Forelimb muscle (tissue), 1 donor: ENCODE data around the gene TNFSF10. TPM values are rescaled to one million over a fixed set of nuclear protein-coding genes. Genes with fewer than 3 reads are reported as not detected.
A peak's percentile ranks its signal among the peaks of the same experiment; 100 is the strongest.

Experiments used
- DNase-seq: peaks from one replicate; pipeline ENCODE4 v3.0.0-alpha.2; 2013; ENCODE audit warnings: low read depth
- polyA plus RNA-seq: library from polyadenylated mRNA; unstranded; fragments of 120-200 nt; gene quantifications from one replicate; pipeline ENCODE4 v1.2.1, GENCODE V29; 2013; ENCODE audit not compliant: insufficient read length

Gene TNFSF10
- polyA plus RNA-seq, 1 donor: 9.4 TPM

DNA sequence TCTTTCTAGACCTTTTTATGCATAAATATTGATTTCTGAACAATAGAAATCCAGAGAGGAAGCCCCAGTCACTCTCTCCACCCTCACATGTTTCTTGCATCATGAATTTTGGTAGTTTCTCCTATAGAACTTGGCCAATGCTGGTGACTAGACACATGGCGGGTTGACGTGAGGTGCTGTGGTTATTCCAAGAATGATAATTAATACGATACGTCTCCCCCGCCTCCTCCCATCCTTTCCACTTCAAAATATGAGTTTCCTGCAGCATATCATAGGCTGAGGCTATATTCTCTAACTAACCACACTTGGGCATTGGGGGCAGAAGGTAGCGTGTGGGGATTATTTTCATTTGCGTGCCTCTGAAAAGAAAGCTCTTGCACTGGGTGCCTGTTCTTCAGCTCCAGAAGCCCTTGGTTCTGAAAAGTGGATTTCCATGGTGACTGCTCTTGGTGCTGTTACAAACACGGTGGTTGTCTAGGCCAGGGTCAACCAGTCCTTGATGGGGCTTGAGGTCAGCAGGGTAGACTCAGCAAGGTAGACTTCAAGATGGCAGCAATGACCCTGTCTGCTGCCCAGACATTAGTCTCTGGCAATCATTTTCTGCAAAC is 5.3 kb downstream of the TNFSF10 start:
- DNase-seq: no peak

DNA sequence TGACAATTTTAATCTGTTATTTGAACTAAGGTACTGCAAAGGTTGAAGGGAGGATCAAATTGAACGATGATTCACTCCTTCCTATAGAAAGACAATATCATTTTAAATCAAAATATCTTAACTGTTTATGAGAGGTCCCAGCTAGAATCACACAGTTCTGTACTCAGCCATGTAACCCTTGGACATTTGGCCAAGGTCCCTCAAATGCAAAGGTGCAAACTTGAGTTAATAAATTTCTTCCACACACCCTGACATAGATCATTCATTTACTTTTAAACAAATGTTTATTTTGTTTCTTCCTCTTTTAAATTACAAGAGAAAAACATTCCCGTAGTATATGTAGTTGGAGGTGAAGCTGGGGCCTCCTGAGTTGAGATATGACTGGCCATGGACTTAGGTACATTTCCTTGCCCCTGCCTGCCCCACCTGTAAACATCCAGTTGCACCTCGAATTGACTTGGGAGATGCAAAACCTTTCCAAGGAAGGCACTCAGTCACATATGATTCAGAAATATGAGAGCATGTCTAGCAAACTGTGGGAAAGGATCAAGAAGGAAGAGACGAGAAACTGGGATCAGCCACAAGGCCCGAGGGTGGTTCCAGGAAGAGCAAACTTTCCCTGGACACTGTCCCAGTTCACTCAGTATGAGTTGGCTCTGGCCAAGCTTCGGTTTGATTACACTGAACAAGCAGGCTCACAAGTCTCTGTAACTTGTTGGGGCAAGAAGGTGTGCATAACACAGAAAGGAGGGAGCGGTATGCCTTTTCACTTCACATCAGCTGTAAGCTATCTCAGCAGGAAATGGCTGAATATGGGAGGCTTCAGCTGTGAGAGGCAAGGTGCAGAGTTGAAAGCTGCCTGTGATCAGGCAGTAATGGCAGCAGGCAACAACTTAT is 6.7 kb downstream of the TNFSF10 start:
- no peak for DNase-seq

DNA sequence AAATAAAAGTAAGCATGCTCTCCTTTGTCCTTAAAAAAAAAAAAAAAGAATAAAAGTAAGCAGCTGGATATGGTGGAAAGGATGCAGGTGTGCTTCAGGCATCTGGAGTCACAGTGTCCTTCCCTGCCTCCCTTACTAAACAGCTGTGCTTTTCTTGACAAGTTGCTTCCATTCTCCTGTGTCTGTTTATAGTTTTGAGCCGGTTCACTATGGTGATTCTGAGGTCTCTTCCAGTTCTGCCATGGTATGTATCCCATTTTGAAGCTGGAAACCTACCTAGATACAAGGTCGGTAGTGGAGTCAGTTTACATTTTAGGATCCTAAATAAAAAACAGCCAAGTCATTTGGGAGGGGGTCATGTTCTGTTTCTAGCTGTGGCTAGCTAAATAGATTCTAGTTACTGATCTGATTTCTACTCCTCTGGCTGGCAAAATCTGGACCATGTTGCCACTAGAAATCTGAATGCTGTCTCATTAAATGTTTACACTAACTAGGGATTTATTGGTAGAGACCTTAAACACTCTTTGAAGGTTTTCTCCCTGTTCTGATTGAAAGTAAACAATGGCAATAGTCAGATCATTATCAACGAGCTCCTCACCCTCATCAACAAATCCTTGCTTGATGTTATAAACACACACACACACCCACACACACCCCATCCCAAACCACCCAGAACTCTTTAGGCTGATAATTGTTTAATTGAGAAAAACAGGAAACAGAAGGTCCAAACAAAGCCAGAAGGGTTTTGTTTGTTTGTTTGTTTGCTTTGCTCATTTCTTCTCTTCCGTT is 7.9 kb downstream of the TNFSF10 start:
- no peak for DNase-seq

DNA sequence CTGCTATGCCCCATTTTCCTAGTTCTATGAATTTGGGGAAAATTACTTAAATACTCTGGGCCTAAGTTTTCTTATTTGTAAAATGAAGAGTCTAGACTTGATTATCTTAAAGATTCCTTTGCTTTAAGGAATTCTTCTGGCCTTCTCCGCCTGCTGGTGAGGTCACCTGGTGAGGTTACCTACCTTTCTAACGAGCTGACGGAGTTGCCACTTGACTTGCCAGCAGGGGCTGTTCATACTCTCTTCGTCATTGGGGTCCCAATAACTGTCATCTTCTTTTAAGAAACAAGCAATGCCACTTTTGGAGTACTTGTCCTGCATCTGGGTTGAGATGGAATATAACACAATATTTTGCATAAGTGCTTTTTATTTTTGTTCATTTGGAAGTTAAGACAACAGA is 8.6 kb downstream of the TNFSF10 start:
- no peak for DNase-seq

DNA sequence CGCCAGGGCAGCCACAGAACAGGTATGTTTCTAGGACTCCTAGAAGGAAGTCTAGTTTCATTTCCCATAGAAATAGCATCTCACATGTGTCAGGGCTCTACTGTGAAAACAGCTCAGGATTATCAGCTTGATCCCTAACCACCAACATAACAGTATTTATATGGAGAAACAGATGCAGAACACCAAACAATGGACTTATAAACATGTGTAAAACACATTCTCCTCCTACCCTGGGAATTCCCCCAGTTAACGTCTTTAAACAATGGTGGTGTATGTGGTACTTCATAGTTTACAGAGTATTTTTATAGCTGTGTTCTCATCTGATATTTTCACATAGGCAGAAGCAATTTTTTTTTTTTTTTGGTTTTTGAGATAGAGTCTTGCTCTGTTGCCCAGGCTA is 9.7 kb downstream of the TNFSF10 start:
- no peak for DNase-seq

DNA sequence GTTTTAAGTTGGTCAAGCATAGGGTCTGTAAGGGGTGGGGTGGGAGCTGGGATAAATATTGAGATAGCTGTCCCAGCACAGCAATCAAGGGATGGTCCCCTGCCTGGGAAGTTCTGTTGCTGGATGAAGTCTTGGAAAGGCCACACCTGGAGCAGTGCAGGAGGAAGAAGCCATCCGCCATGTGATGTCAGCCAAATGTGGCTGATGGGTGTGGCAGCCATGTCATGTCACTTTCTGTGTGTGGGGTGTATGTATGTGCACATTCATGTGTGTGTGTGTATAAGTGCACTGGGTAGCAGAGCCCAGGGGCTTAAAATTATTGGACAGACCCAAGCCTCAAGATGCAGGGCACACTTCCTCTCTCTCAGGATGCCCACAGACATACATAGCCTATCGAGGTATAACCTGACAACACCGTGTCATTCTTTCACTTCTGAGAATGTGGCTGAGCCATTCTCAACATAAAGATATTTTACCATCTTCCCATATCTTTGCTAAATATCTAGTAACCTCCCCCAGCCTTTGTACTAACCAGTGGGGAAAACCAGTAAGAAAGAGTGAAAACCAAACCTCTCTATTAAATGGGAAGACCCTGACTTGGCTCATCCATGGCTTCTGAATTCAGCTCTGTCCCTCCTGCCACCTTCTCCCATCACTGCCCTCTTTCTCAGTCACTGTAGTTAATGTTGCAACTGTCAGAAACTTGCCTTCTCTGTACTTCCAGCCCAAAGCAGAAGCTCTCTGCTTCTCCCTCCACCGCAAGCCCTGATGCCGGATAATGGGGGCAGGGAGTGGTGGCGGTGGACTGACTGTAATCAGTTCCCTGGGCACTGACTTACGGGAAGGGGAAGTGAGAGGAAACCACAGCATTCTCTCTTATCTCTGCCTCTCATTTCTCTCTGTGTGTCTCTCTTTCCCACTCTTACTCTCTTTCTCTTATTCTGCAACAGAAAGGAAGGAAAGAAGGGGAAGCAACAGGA is 11.2 kb downstream of the TNFSF10 start:
- no peak for DNase-seq

DNA sequence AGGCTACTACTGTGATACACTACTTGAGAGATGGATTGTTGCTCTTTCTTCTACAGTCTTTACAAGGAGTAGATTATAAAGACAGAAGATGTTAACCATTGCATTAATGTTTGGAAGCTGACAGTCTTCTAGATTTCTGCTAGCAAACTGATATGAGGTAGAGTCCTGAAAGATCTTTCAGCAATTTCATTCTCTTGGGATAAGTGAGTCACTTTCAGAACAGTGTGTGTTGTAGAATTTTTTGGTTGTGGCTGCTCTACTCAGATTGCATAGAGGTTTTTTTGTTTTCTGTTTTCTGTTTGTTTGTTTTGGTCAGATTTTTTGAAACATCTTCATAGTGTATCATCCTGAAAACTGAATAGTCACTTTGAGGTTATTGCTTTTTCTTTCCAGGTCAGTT is 17.1 kb downstream of the TNFSF10 start:
- no peak for DNase-seq

DNA sequence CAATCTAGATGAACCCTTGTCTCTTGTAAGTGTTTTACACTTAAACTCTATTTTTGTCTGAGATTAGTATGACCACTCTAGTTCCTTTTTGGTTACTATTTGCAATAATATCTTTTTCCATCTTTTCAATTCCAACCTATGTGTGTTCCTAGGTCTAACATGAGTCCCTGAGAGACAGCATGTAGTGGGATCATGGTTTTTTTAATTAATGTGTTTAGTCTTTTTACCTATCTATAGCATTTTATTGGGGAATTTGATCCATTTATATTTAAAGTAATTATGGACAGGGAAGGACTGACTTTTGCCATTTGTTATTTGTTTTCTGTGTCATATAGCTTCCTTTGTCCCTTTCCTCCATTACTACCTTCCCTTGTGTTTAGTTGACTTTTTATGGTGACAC is 21.7 kb downstream of the TNFSF10 start:
- DNase-seq: no peak

DNA sequence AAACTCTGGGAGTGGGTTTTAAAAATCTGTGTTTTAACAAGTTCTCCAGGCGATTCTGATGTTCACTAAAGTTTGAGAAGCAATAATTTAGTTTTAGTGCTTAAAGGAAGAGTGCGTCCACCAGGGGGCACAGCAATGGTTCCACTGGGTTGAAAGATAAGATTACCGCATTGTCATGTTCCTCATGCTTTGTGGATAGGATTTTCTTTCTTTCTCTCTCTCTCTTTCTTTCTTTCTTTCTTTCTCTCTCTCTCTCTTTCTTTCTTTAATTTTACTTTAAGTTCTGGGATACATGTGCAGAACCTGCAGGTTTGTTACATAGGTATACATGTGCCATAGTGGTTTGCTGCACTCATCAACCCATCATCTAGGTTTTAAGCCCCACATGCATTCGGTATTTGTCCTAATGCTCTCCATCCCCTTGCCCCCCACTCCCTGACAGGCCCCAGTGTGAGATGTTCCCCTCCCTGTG is 33.0 kb downstream of the TNFSF10 start:
- peak; percentile 38 for DNase-seq

DNA sequence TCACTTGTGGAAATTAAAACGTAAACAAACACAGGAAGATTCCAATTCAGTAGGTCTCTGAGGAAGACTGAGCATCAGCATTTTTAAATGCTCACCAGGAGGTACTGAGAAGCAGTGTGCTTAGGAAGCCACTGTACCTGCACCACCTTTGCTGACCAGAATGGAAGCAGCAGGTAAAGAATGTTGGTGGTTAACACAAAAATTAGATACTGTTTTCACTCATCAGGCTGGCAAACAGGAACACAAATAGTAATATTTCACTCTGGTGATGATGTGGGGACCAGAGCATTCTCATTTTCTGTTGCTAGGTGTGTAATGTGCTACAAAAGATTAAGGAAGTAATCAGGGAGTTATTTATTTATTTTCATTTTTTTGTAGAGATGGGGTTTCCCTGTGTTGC is 45.1 kb downstream of the TNFSF10 start:
- DNase-seq: no peak

DNA sequence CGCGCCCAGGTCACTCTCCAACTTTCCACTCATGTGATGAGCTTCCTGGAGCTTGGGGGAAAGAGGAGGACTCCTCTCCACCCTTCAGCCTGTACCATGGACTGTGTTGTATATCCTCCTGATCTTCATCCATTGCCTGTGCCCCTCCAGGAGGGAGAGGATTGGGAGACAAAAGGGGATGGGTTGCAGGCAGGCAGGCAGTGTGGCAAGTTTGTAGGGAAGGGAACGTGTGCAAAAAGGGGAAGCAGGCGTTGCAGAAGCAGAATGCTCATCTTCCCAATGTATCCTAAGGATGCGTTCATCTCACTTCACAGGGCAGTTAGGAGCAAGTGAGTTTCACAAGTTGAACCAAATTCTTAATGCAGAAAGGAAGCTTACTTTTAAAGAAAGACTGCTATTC is 46.9 kb downstream of the TNFSF10 start:
- DNase-seq: no peak

DNA sequence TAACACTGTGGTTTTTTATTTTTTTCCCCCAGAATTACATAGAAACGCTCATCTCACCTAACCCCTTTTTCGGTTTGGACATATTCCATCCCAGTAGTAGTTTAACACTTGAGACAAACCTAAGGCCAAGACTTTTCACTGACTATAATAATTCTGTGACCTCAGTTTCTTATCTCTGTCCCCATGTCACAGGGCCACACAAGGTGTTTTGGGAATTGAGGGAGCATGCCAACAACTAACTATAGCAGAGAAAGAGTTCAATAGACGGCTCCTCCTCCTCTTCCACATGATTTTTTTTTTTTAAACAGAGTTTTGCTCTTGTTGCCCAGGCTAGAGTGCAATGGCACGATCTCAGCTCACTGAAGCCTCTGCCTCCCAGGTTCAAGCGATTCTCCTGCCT is 47.5 kb downstream of the TNFSF10 start:
- no peak for DNase-seq

DNA sequence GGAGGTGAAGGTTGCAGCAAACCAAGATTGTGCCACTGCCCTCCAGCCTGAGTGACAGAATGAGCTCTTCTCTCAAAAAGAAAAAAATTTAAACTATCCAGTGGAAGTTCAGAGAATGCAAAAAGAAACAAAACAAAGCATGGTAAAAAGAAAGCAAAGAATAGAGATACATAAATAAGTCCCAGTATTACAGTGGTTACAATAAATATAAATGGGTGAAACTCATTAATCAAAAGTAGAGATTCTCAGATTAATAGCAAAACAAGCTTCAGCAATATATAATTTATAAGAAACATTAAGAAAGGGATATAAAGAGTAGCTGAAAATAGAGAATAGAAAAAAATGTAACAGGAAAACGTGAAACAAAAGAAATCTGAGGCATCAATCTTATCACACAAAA is 51.3 kb downstream of the TNFSF10 start:
- DNase-seq: no peak

DNA sequence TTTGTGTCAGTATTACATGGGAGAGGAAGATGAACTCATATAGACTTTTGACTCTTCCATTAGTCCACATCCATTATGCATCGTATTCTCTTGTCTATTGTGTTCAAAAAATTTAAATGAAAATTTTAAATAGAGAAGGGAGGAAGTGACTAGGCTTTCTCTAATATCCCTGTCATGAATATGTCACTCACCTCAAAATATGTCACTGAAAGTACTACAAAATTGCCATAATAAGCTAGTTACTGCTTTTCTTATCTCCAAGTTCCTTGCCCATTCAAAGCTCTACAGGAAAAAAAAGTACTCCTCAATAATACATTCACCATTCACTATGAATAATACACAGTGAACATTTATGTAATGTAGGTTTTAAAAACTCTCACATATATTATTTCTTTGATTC is 52.6 kb downstream of the TNFSF10 start:
- DNase-seq: no peak

DNA sequence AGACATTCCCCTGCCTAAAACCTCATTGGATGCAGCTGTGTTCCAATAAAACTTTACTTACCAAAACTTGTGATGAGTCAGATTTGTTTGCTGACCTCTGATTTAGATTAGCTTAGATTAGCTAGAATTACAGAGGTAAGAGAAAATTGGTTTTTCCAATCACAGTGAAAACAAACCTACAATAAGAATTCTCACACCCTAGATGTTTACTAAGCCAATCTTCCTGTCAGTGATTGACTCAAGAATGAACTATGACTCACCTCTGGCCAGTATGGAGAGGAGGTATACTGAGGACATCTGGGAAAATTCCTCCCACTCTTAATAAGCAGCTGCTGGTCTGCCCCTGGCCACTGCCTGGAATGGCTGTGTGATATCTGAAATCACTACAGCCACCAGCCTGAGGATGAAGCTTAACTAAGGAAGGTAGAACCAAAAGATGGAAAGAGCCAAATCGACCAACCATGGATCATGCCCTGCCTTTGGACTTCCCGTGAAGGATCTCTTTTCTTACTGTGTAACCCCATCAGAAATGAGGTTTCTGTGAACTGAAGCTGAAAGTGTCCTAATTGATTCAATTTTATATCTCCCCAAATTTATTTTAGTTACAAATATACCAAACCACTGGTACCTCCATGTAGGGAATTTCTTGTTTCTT is 55.9 kb downstream of the TNFSF10 start:
- no peak for DNase-seq

DNA sequence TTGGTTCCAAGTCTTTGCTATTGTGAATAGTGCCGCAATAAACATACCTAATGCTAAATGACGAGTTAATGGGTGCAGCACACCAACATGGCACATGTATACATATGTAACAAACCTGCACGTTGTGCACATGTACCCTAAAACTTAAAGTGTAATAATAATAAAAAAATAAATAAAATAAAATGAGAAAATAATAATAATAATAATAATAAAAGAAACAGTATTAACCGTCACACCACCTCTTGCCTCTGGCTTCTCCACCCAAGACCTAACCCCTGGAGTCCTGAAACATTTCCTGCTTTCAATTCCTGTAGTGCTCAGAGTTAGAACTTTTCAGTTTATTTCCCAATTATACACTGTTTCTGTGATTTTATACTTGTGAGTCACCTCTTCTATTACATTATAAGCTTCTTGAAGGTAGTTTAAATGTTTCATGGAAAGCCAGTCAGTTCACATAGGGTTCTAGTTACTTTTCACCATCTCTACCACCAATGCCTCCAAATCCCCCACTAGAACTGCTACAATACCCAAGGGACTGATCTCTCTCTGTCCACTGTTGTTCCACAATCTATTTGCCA is 56.6 kb downstream of the TNFSF10 start:
- DNase-seq: no peak

DNA sequence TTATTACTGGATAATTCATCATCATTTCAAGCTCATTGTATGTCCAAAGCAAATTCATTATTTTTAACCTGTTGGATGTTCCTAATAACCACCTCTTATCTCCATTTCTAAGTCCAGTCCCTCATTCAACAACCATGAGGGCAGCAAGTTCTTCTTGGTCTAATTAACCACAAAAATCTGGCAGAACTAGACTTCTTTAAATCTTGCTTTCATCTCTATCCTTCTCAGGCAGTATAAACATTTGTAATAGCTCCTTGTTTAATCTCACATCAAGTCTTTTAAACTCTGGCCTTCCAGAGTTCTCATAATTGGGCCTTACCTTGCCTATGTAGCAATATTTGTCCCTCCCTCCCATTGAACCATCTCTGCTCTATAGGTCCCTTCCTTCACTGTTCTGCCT is 57.9 kb downstream of the TNFSF10 start:
- DNase-seq: no peak

DNA sequence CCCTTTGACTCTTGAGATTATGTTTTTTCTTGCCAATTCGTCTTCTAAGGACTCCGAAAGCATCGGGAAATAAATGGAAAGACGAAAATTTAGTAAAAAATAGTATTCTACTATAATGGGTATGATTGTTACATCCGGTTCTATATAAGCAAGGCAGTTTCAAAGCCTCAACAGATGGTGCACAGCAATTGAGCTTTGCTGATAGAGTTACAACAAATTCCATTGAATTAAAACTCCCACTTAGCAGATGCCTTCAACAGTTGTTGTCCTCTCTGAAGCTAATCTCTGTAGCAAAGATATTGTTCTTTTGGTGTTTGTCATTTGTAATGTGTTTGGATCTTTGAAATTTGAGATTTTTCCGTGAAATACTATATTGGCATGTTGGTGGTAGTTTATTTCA is 58.9 kb downstream of the TNFSF10 start:
- no peak for DNase-seq

DNA sequence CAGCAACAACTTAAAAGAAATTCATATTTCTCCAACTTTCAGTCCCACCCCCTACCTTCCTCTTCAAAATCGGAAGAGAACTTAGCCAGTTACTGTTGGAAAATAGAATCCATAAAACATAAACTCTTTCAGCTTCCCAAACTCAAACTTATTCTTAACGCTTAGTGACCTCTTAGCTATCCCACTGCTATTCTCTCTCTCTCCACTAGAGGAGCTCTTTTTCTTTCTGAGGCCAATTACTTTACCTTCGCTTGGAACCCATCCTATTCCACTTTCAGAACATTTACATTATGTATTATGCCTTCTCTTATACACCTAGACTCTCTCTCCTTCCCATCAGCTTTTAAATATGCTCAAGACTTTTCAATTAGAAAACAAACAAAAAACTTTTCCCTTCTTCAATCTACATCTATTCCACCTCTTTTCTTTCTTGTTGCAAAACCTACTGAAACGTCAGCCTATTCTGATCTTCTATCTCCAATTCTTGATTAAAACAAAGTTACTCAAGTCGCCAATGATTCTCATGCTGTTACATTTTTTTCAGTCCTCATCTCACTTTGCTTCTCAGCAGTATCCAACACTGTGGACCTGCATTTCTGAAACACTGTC is 61.6 kb downstream of the TNFSF10 start:
- no peak for DNase-seq

DNA sequence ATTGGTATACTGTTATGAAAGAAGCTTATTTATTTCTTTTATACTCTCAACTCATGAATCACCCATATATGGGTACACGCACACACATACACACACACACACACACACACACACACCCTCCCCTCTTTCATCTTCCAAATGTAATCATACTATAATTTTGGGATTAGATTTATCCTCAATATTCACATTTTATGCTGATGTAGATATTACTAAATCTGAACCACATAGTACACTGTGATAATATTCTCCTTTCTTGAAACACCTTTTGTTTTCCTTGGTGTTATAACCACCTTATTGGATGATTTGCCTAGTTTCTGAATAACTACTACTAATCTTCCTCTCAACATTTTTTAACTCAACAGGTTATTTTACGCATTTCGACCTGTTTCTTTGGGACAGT is 66.8 kb downstream of the TNFSF10 start:
- no peak for DNase-seq
